GM19438 (cell line): ENCODE results near the gene ERC2.

ENCODE experiments used
- ATAC-seq: cut with Tn5 transposase; IDR thresholded peaks from one replicate; pipeline ENCODE4 v1.9.1; 2021; ENCODE audit warnings: low read depth; ENCODE audit not compliant: unreplicated experiment

Gene ERC2

GRCh38 chr3:55588146-55588765 is 880.0 kb downstream of the ERC2 start:
- ATAC-seq: no peak

- ATAC-seq: no peak
Measured at GRCh38 chr3:55585856-55586255, 882.4 kb downstream of the ERC2 start.

GRCh38 chr3:55584716-55585368 is 883.4 kb downstream of the ERC2 start:
- no peak for ATAC-seq

GRCh38 chr3:55584030-55584429 is 884.2 kb downstream of the ERC2 start:
- no peak for ATAC-seq

- no peak for ATAC-seq
Measured at GRCh38 chr3:55583475-55583874, 884.8 kb downstream of the ERC2 start.

- ATAC-seq: no peak
Measured at GRCh38 chr3:55579496-55579895, 888.8 kb downstream of the ERC2 start.

GRCh38 chr3:55576621-55577388 is 891.5 kb downstream of the ERC2 start:
- ATAC-seq: no peak

- ATAC-seq: no peak
Measured at GRCh38 chr3:55574671-55575070, 893.6 kb downstream of the ERC2 start.

- ATAC-seq: no peak
Measured at GRCh38 chr3:55572816-55573215, 895.5 kb downstream of the ERC2 start.

- ATAC-seq: no peak
Measured at GRCh38 chr3:55571913-55572312, 896.4 kb downstream of the ERC2 start.

GRCh38 chr3:55571216-55571813 is 897.0 kb downstream of the ERC2 start:
- no peak for ATAC-seq

- ATAC-seq: no peak
Measured at GRCh38 chr3:55570271-55570711, 898.0 kb downstream of the ERC2 start.

GRCh38 chr3:55569033-55569599 is 899.2 kb downstream of the ERC2 start:
- ATAC-seq: no peak

- no peak for ATAC-seq
Measured at GRCh38 chr3:55567615-55568014, 900.7 kb downstream of the ERC2 start.

GRCh38 chr3:55567121-55567520 is 901.1 kb downstream of the ERC2 start:
- ATAC-seq: no peak

- no peak for ATAC-seq
Measured at GRCh38 chr3:55565521-55565920, 902.7 kb downstream of the ERC2 start.

- no peak for ATAC-seq
Measured at GRCh38 chr3:55564726-55565125, 903.5 kb downstream of the ERC2 start.

- ATAC-seq: no peak
Measured at GRCh38 chr3:55562700-55563099, 905.6 kb downstream of the ERC2 start.

GRCh38 chr3:55559500-55560423 is 908.5 kb downstream of the ERC2 start:
- no peak for ATAC-seq

GRCh38 chr3:55558316-55558715 is 910.0 kb downstream of the ERC2 start:
- no peak for ATAC-seq
